IMR-90 (cell line): ENCODE data around the gene LARP4B. TPM values are rescaled to one million over a fixed set of nuclear protein-coding genes. Genes with fewer than 3 reads are reported as not detected.

Experiments used
- ATAC-seq: fragments of 200-7000 bp; cut with Tn5 transposase; 2 replicates; pipeline ENCODE4 v1.9.1; 2020; ENCODE audit warnings: low read depth, mild to moderate bottlenecking, moderate library complexity
- BruUV-seq: library from RNA; stranded (reverse); fragments of 400-500 nt; replicated peaks from 2 replicates; lab custom pipeline; 2021; lab: Mats Ljungman, UMichigan
- CTCF ChIA-PET: fragments of 300-600 bp; formaldehyde crosslinking; extraction: SDS; loops from one replicate; lab custom pipeline; 2021; ENCODE audit warnings: antibody characterized with exemption; lab: Yijun Ruan, JAX
- POLR2A ChIA-PET: fragments of 300-600 bp; sonication (Branson Sonifier 250); formaldehyde crosslinking; loops from one replicate; lab custom pipeline; 2022; ENCODE audit warnings: antibody characterized with exemption; ENCODE audit not compliant: unreplicated experiment; lab: Charles Lee
- DNase-seq: peaks from one replicate; pipeline ENCODE4 v3.0.0; 2013
- H2AFZ ChIP-seq: replicated peaks from 2 replicates; pipeline ENCODE3; 2013; ENCODE audit warnings: low read length, mild to moderate bottlenecking; ENCODE audit not compliant: poor library complexity
- H2AK5ac ChIP-seq: 2 replicates; pipeline ENCODE4 v1.6.1; 2013; ENCODE audit warnings: low read depth, low read length, inconsistent platforms
- H2AK9ac ChIP-seq: replicated peaks from 2 replicates; pipeline ENCODE3; 2013; ENCODE audit warnings: mild to moderate bottlenecking, low read depth, low read length, moderate library complexity; ENCODE audit not compliant: poor library complexity
- H2BK120ac ChIP-seq: 2 replicates; pipeline ENCODE4 v1.6.1; 2013; ENCODE audit warnings: low read depth, low read length, inconsistent platforms
- H2BK15ac ChIP-seq: 3 replicates; pipeline ENCODE4 v1.6.1; 2013; ENCODE audit warnings: low read depth, low read length, inconsistent platforms
- H2BK20ac ChIP-seq: 2 replicates; pipeline ENCODE4 v1.6.1; 2013; ENCODE audit warnings: low read depth, mild to moderate bottlenecking, inconsistent platforms, low read length, moderate library complexity
- H2BK5ac ChIP-seq: 2 replicates; pipeline ENCODE4 v1.6.1; 2013; ENCODE audit warnings: mild to moderate bottlenecking, low read depth, low read length, inconsistent platforms; ENCODE audit not compliant: poor library complexity, severe bottlenecking
- H3K14ac ChIP-seq: replicated peaks from 2 replicates; pipeline ENCODE4 v1.6.1; 2013; ENCODE audit warnings: low read depth, low read length, inconsistent platforms
- H3K18ac ChIP-seq: 2 replicates; pipeline ENCODE4 v1.6.1; 2013; ENCODE audit warnings: low read depth, low read length, control low read depth
- H3K23ac ChIP-seq: 2 replicates; pipeline ENCODE4 v1.6.1; 2013; ENCODE audit warnings: low read depth, low read length, inconsistent platforms
- H3K27ac ChIP-seq: 2 replicates; pipeline ENCODE4 v1.5.1; 2013; ENCODE audit warnings: mild to moderate bottlenecking, control low read depth, low read length; ENCODE audit not compliant: insufficient read depth
- H3K27me3 ChIP-seq: 2 replicates; pipeline ENCODE4 v1.6.1; 2013; ENCODE audit warnings: low read length; ENCODE audit not compliant: control insufficient read depth, insufficient read depth
- H3K36me3 ChIP-seq: 2 replicates; pipeline ENCODE4 v1.6.1; 2013; ENCODE audit warnings: low read length, mixed read lengths; ENCODE audit not compliant: control insufficient read depth, insufficient read depth
- H3K4ac ChIP-seq: 2 replicates; pipeline ENCODE4 v1.6.1; 2013; ENCODE audit warnings: low read depth, low read length, inconsistent platforms
- H3K4me1 ChIP-seq: 2 replicates; pipeline ENCODE4 v1.6.1; 2013; ENCODE audit warnings: low read length, mixed read lengths; ENCODE audit not compliant: control insufficient read depth, insufficient read depth
- H3K4me2 ChIP-seq: 2 replicates; pipeline ENCODE4 v1.6.1; 2013; ENCODE audit warnings: low read depth, mild to moderate bottlenecking, control low read depth, low read length, moderate library complexity
- H3K4me3 ChIP-seq: 2 replicates; pipeline ENCODE4 v1.5.1; 2013; ENCODE audit warnings: low read depth, mild to moderate bottlenecking, control low read depth, low read length, moderate library complexity; ENCODE audit not compliant: insufficient read depth
- H3K56ac ChIP-seq: 2 replicates; pipeline ENCODE4 v1.6.1; 2013; ENCODE audit warnings: low read length, inconsistent platforms; ENCODE audit not compliant: insufficient read depth; ENCODE audit errors: extremely low read depth
- H3K79me1 ChIP-seq, 2 experiments: 2 replicates each; pipeline ENCODE4 v1.6.1; 2013; ENCODE audit warnings: low read length in 2 of 2, inconsistent platforms in 1 of 2, low read depth in 1 of 2
- H3K9ac ChIP-seq: 2 replicates; pipeline ENCODE4 v1.6.1; 2013; ENCODE audit warnings: low read depth, low read length, control low read depth
- H3K9me1 ChIP-seq: 2 replicates; pipeline ENCODE4 v1.6.1; 2013; ENCODE audit warnings: low read length, inconsistent platforms; ENCODE audit not compliant: insufficient read depth
- H3K9me3 ChIP-seq: 2 replicates; pipeline ENCODE4 v1.6.1; 2013; ENCODE audit warnings: low read length; ENCODE audit not compliant: control insufficient read depth, insufficient read depth
- H4K20me1 ChIP-seq: 2 replicates; pipeline ENCODE4 v1.6.1; 2013; ENCODE audit warnings: low read length, inconsistent platforms; ENCODE audit not compliant: insufficient read depth
- H4K5ac ChIP-seq: 2 replicates; pipeline ENCODE4 v1.6.1; 2013; ENCODE audit warnings: mild to moderate bottlenecking, low read depth, low read length, control low read depth
- H4K8ac ChIP-seq, 2 experiments: 2 replicates each; pipeline ENCODE4 v1.6.1; 2013; ENCODE audit warnings: low read depth in 2 of 2, low read length in 2 of 2, control low read depth in 1 of 2, inconsistent platforms in 1 of 2
- H4K91ac ChIP-seq: 2 replicates; pipeline ENCODE4 v1.6.1; 2013; ENCODE audit warnings: low read depth, low read length, inconsistent platforms; ENCODE audit not compliant: insufficient read depth
- WGBS, 2 experiments: methylation state at CpG; one replicate each; pipeline versions ENCODE4 v1.1.5 to v1.1.7; 2013; ENCODE audit warnings: missing lambda C conversion rate in 2 of 2; ENCODE audit not compliant: insufficient read length in 1 of 2; ENCODE audit errors: extremely low coverage in 2 of 2; 5-methylcytosine and 5-hydroxymethylcytosine counted together
- dilution Hi-C: fragments of 300-500 bp; cut with HindIII; formaldehyde crosslinking; loops from one replicate; pipeline ENCODE4 v1.14.3; 2018; ENCODE audit warnings: low sequenced_read_pairs; ENCODE audit not compliant: unreplicated experiment
- in situ Hi-C: fragments of 300-500 bp; cut with MboI; formaldehyde crosslinking; loops from 3 replicates; pipeline ENCODE4 v1.14.3; 2019; ENCODE audit warnings: low sequenced_read_pairs, inconsistent platforms, mixed read lengths
- intact Hi-C: fragments of 100-400 bp; cut with micrococcal nuclease; formaldehyde crosslinking; loops from 2 replicates; pipeline ENCODE4 v1.10.0; 2022
- polyA plus RNA-seq, 3 experiments: library from polyadenylated mRNA; depleted of rRNA; stranded (reverse); fragments of >200 nt; gene quantifications; 2 replicates each; pipeline ENCODE4 v1.2.3, GENCODE V29; 2012; ENCODE audit warnings: low replicate concordance in 1 of 3
- total RNA-seq: library from RNA; depleted of rRNA; stranded (reverse); fragments of >200 nt; gene quantifications from 2 replicates; pipeline ENCODE4 v1.2.3, GENCODE V29; 2012
- TF ChIP-seq, protein P1 (sequence below): fragments of 150-350 bp; IDR thresholded peaks from 2 replicates; pipeline ENCODE4 v1.6.1; 2016; ENCODE audit warnings: low read depth, mild to moderate bottlenecking, low read length, moderate library complexity, borderline replicate concordance

Gene LARP4B
- total and polyA plus RNA-seq, 2 of the 4 experiments (the other 2 are of a cell fraction): 24.3 to 25.5 TPM

DNA sequence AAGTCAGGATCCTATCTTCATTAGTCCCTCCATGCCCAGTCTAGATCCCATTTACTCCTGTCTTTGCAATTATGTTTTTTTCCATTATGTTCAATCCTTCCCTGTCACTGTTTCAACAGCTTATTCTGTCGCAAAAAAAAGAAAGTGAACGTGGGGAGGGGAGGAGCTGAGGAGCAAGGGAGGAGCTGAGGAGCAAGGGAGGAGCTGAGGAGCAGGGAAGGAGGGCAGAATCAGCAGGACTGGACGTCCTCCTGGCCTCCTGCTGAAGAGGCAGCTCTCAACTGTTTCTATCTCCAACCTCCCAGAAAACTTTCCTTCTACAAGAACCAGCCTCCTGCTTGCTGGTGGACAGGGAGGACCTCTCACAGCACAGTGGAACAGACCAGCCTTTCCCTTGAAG lies 26.0 kb downstream of the LARP4B start:
- Histone ChIP-seq H4K91ac (no peak overlapping the region), H3K4me1 (peaks cover 9% of the 10 kb centered on the region), H2BK5ac (no peak overlapping the region), H2BK20ac (no peak overlapping the region), H2BK15ac (no peak overlapping the region), H3K56ac (no peak overlapping the region), H3K4me2 (no peak overlapping the region), H4K5ac (no peak overlapping the region), H2AK5ac (no peak overlapping the region), H3K9ac (no peak overlapping the region), H3K36me3 (peaks cover 14% of the 10 kb centered on the region), H3K9me1 (peaks cover 18% of the 10 kb centered on the region), H2BK120ac (no peak overlapping the region), H3K79me1 (peaks cover 34 to 75% of the 10 kb centered on the region in 2 experiments; a peak in 3 of 4 replicates), H3K4ac (no peak overlapping the region), H4K8ac (no peak overlapping the region), H3K9me3 (no peaks in the 10 kb centered on the region), H4K20me1 (peaks cover 73% of the 10 kb centered on the region), H3K4me3 (no peak overlapping the region), H2AFZ (no peak overlapping the region), H3K18ac (no peak overlapping the region), H3K14ac (no peak overlapping the region), H3K23ac (no peak overlapping the region), H3K27me3 (no peaks in the 10 kb centered on the region), H2AK9ac (no peak overlapping the region), H3K27ac (no peak overlapping the region)
- no CpG with 5 or more reads among the region's 3 CpGs for WGBS, 2 experiments
- in situ Hi-C loops (no loop called here), intact Hi-C loops (no loop called here), dilution Hi-C loops (no loop called here)
- ATAC-seq: no peak
- CTCF ChIA-PET: no interaction called here
- TF ChIP-seq, protein P1, sequence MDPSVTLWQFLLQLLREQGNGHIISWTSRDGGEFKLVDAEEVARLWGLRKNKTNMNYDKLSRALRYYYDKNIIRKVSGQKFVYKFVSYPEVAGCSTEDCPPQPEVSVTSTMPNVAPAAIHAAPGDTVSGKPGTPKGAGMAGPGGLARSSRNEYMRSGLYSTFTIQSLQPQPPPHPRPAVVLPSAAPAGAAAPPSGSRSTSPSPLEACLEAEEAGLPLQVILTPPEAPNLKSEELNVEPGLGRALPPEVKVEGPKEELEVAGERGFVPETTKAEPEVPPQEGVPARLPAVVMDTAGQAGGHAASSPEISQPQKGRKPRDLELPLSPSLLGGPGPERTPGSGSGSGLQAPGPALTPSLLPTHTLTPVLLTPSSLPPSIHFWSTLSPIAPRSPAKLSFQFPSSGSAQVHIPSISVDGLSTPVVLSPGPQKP: no peak
- POLR2A ChIA-PET: no interaction called here
- no peak for DNase-seq
- BruUV-seq: no TSS peak
